Upper lobe of left lung (tissue), 6 donors: Measurements from ENCODE around the gene TSSK6. TPM values are rescaled to one million over a fixed set of nuclear protein-coding genes. Genes with fewer than 3 reads are reported as not detected.
A peak's percentile ranks its signal among the peaks of the same experiment; 100 is the strongest.

Source experiments
- ATAC-seq, 2 donors: fragments of 200-7000 bp; cut with Tn5 transposase; one replicate each; pipeline ENCODE4 v1.9.1; 2022; ENCODE audit warnings: mild to moderate bottlenecking in 2 of 2, moderate library complexity in 2 of 2; ENCODE audit not compliant: low FRiP score in 2 of 2
- DNase-seq, 2 donors: peaks; one replicate each; pipeline ENCODE4 v3.0.0-alpha.2; 2019 to 2020
- H3K27ac ChIP-seq, 4 donors: fragments of 200-600 bp; sonication (generic); one replicate each; pipeline ENCODE4 v1.5.1; 2016 to 2019
- H3K27me3 ChIP-seq, 4 donors: fragments of 200-600 bp; sonication (generic); one replicate each; pipeline ENCODE4 v1.5.1; 2017 to 2019
- H3K36me3 ChIP-seq, 4 donors: fragments of 200-600 bp; sonication (generic); one replicate each; pipeline ENCODE4 v1.5.1; 2016 to 2019
- H3K4me1 ChIP-seq, 4 donors: fragments of 200-600 bp; sonication (generic); one replicate each; pipeline ENCODE4 v1.5.1; 2018 to 2019
- H3K4me3 ChIP-seq, 4 donors: fragments of 200-600 bp; sonication (generic); one replicate each; pipeline ENCODE4 v1.5.1; 2017 to 2019; ENCODE audit warnings: mild to moderate bottlenecking in 2 of 4, moderate library complexity in 1 of 4
- H3K9me3 ChIP-seq, 4 donors: fragments of 200-600 bp; sonication (generic); one replicate each; pipeline ENCODE4 v1.5.1; 2018 to 2019
- CTCF ChIP-seq, 6 experiments: fragments of 450-650 bp in 4 of 6; fragments of 200-600 bp in 2 of 6; sonication (generic) in 2 of 6; IDR thresholded peaks; one replicate each; pipeline ENCODE4 v1.5.1; 2016 to 2019; ENCODE audit warnings: antibody characterized with exemption in 6 of 6
- EP300 ChIP-seq, 4 donors: sonication (generic); formaldehyde crosslinking; IDR thresholded peaks; one replicate each; pipeline ENCODE4 v1.5.1; 2017; ENCODE audit warnings: antibody characterized with exemption in 4 of 4, control low read depth in 2 of 4
- POLR2A ChIP-seq, 4 donors: fragments of 450-650 bp; IDR thresholded peaks; one replicate each; pipeline ENCODE4 v1.5.1; 2016 to 2017; ENCODE audit warnings: antibody characterized with exemption in 4 of 4, mild to moderate bottlenecking in 2 of 4
- POLR2AphosphoS5 ChIP-seq, 2 donors: sonication (generic); formaldehyde crosslinking; IDR thresholded peaks; one replicate each; pipeline ENCODE4 v1.5.1; 2017; ENCODE audit warnings: antibody characterized with exemption in 2 of 2
- WGBS, 2 donors: methylation state at CpG; one replicate each; pipeline ENCODE4 v1.1.5; 2017 to 2018; 5-methylcytosine and 5-hydroxymethylcytosine counted together
- total RNA-seq, 6 donors: library from RNA; depleted of rRNA in 4 of 6; stranded (reverse); fragments of >200 nt in 4 of 6; gene quantifications; one replicate each; pipeline versions ENCODE4 v1.1.0 to v1.2.1, GENCODE V29; 2016 to 2021
- donor health status: DM: no; HTN: no; CAD: no; lungs with moderate emphysema.
- donor health status: DM: no; HTN: yes; CAD: no; lungs with severe emphysema.

Gene TSSK6
- total RNA-seq, 6 donors from 2014 or later: 1.7 to 7.3 (median 3.1) TPM

GRCh38 chr19:19545707-19546106 lies 30.4 kb upstream of the TSSK6 start:
- TF ChIP-seq CTCF (IDR thresholded peaks at IDR 0.05) (no peak), POLR2A (IDR thresholded peaks at IDR 0.05) (no peak)
- no peaks in the 10 kb centered on the region for H3K9me3 ChIP-seq
- H3K4me1 ChIP-seq: peaks cover 6 to 11% (median 8%) of the 10 kb centered on the region in 4 donors
- 91 to 96% methylated on average over 13 to 23 of the region's 23 CpGs for WGBS, 2 donors
- H3K36me3 ChIP-seq: no peaks in the 10 kb centered on the region
- peaks cover 0 to 17% (median 8%) of the 10 kb centered on the region in 4 donors for H3K27me3 ChIP-seq
- H3K27ac ChIP-seq: no peak overlapping the region
- H3K4me3 ChIP-seq: no peak overlapping the region
- ATAC-seq (no peak), DNase-seq (peak in 1 of 2 donors; percentile 74)

GRCh38 chr19:19544954-19545591 lies 29.7 kb upstream of the TSSK6 start:
- no peak for TF ChIP-seq POLR2A (IDR thresholded peaks at IDR 0.05)
- TF ChIP-seq CTCF (IDR thresholded peaks at IDR 0.05): no peak
- no peak for TF ChIP-seq POLR2AphosphoS5 (IDR thresholded peaks at IDR 0.05)
- no peak for TF ChIP-seq EP300 (IDR thresholded peaks at IDR 0.05)
- no peaks in the 10 kb centered on the region for H3K36me3 ChIP-seq
- H3K27ac ChIP-seq: no peak overlapping the region
- DNase-seq (peak in 1 of 2 donors; percentile 84), ATAC-seq (no peak)
- H3K4me1 ChIP-seq: peaks cover 9 to 17% (median 15%) of the 10 kb centered on the region in 4 donors
- peaks cover 3 to 23% (median 12%) of the 10 kb centered on the region in 4 donors for H3K27me3 ChIP-seq
- 83 to 92% methylated on average over 35 of the region's 53 CpGs for whole genome bisulfite sequencing, 2 donors
- no peak overlapping the region for H3K4me3 ChIP-seq
- no peaks in the 10 kb centered on the region for H3K9me3 ChIP-seq

GRCh38 chr19:19544257-19544953 lies 29.1 kb upstream of the TSSK6 start:
- Histone ChIP-seq H3K36me3 (no peaks in the 10 kb centered on the region), H3K9me3 (no peaks in the 10 kb centered on the region), H3K27me3 (peaks cover 3 to 29% (median 18%) of the 10 kb centered on the region in 4 donors), H3K4me1 (peaks cover 9 to 20% (median 17%) of the 10 kb centered on the region in 4 donors), H3K27ac (no peak overlapping the region), H3K4me3 (no peak overlapping the region)
- 87 to 92% methylated on average over 42 to 74 of the region's 75 CpGs for WGBS, 2 donors
- TF ChIP-seq EP300 (IDR thresholded peaks at IDR 0.05) (no peak), POLR2AphosphoS5 (IDR thresholded peaks at IDR 0.05) (no peak), CTCF (IDR thresholded peaks at IDR 0.05) (no peak), POLR2A (IDR thresholded peaks at IDR 0.05) (no peak)
- ATAC-seq (no peak), DNase-seq (peak in 1 of 2 donors; percentile 73)

- DNase-seq (peak in 1 of 2 donors; percentile 76), ATAC-seq (no peak)
- WGBS, 2 donors: 91 to 95% methylated on average over 13 to 15 of the region's 19 CpGs
- TF ChIP-seq POLR2AphosphoS5 (IDR thresholded peaks at IDR 0.05) (no peak), CTCF (IDR thresholded peaks at IDR 0.05) (no peak), POLR2A (IDR thresholded peaks at IDR 0.05) (no peak), EP300 (IDR thresholded peaks at IDR 0.05) (no peak)
- Histone ChIP-seq H3K4me3 (no peak overlapping the region), H3K27me3 (peaks cover 3 to 33% (median 23%) of the 10 kb centered on the region in 4 donors), H3K27ac (no peak overlapping the region), H3K4me1 (peaks cover 10 to 24% (median 19%) of the 10 kb centered on the region in 4 donors), H3K36me3 (no peaks in the 10 kb centered on the region), H3K9me3 (no peaks in the 10 kb centered on the region)
Measured at GRCh38 chr19:19543640-19544039, 28.3 kb upstream of the TSSK6 start.
